GM23338 (cell line): ENCODE data around the gene ATXN7. TPM values are rescaled to one million over a fixed set of nuclear protein-coding genes. Genes with fewer than 3 reads are reported as not detected.

Experiments
- ATAC-seq: fragments of 200-7000 bp; cut with Tn5 transposase; 3 replicates; pipeline ENCODE4 v1.9.1; 2020
- DNase-seq: peaks from one replicate; pipeline ENCODE4 v3.0.0-alpha.2; 2015; ENCODE audit warnings: low spot score
- H2AFZ ChIP-seq: fragments of 200-600 bp; sonication (generic); 2 replicates; pipeline ENCODE4 v1.8.0; 2016; ENCODE audit warnings: antibody characterized with exemption, mild to moderate bottlenecking, moderate library complexity
- H3F3A ChIP-seq: fragments of 200-600 bp; sonication (generic); replicated peaks from 2 replicates; pipeline ENCODE4 v1.8.0; 2017; ENCODE audit warnings: antibody characterized with exemption, mixed run types, low read depth
- H3K27ac ChIP-seq: fragments of 200-600 bp; sonication (generic); 2 replicates; pipeline ENCODE4 v1.6.1; 2016; ENCODE audit warnings: low read depth
- H3K27me3 ChIP-seq: fragments of 200-600 bp; sonication (generic); 2 replicates; pipeline ENCODE4 v1.8.0; 2016; ENCODE audit warnings: mild to moderate bottlenecking, mixed run types, moderate library complexity; ENCODE audit not compliant: insufficient read depth
- H3K36me3 ChIP-seq: fragments of 200-600 bp; sonication (generic); 2 replicates; pipeline ENCODE4 v1.8.0; 2016; ENCODE audit warnings: mild to moderate bottlenecking; ENCODE audit not compliant: insufficient read depth
- H3K4me1 ChIP-seq: fragments of 200-600 bp; sonication (generic); 2 replicates; pipeline ENCODE4 v1.8.0; 2016; ENCODE audit warnings: mild to moderate bottlenecking, moderate library complexity; ENCODE audit not compliant: insufficient read depth
- H3K4me2 ChIP-seq: fragments of 200-600 bp; sonication (generic); 2 replicates; pipeline ENCODE4 v1.7.1; 2017; ENCODE audit warnings: mixed run types
- H3K4me3 ChIP-seq: fragments of 200-600 bp; sonication (generic); 2 replicates; pipeline ENCODE4 v1.6.1; 2016; ENCODE audit warnings: mixed run types
- H3K79me2 ChIP-seq: fragments of 200-600 bp; sonication (generic); replicated peaks from 2 replicates; pipeline ENCODE4 v1.8.0; 2017; ENCODE audit warnings: mild to moderate bottlenecking; ENCODE audit not compliant: insufficient read depth
- H3K9me2 ChIP-seq: fragments of 200-600 bp; sonication (generic); 2 replicates; pipeline ENCODE4 v1.8.0; 2017; ENCODE audit not compliant: insufficient read depth
- H4K20me1 ChIP-seq: fragments of 200-600 bp; sonication (generic); replicated peaks from 2 replicates; pipeline ENCODE4 v1.8.0; 2017; ENCODE audit warnings: mild to moderate bottlenecking; ENCODE audit not compliant: insufficient read depth
- H3K27ac Mint-ChIP-seq: 2 replicates; pipeline ENCODE4 v1.8.0; 2020; ENCODE audit warnings: inconsistent platforms, mild to moderate bottlenecking, moderate library complexity, mixed read lengths
- H3K27me3 Mint-ChIP-seq: 3 replicates; pipeline ENCODE4 v1.8.0; 2022; ENCODE audit warnings: low read depth, mild to moderate bottlenecking, moderate library complexity, mixed read lengths, inconsistent platforms; ENCODE audit not compliant: insufficient read depth, poor library complexity
- H3K36me3 Mint-ChIP-seq: 3 replicates; pipeline ENCODE4 v1.8.0; 2021; ENCODE audit warnings: low read depth, mild to moderate bottlenecking, inconsistent platforms, moderate library complexity, mixed read lengths
- H3K4me1 Mint-ChIP-seq: 3 replicates; pipeline ENCODE4 v1.8.0; 2020; ENCODE audit warnings: mild to moderate bottlenecking, inconsistent platforms, mixed read lengths
- H3K4me3 Mint-ChIP-seq: 3 replicates; pipeline ENCODE4 v1.8.0; 2021; ENCODE audit warnings: moderate library complexity, mild to moderate bottlenecking, inconsistent platforms, mixed read lengths
- H3K9me3 Mint-ChIP-seq: 3 replicates; pipeline ENCODE4 v1.8.0; 2020; ENCODE audit warnings: moderate library complexity, mild to moderate bottlenecking, inconsistent platforms, mixed read lengths
- CTCF ChIP-seq, 2 experiments: fragments of 200-600 bp in 1 of 2; sonication (generic) in 1 of 2; conservative IDR thresholded peaks; 2 replicates each; pipeline versions ENCODE4 v1.5.1 to v1.6.1; 2016 to 2017; ENCODE audit warnings: antibody characterized with exemption in 2 of 2, low read depth in 2 of 2, mild to moderate bottlenecking in 2 of 2, moderate library complexity in 1 of 2
- ETS1 ChIP-seq: IDR thresholded peaks from 2 replicates; pipeline ENCODE4 v1.6.1; 2016; ENCODE audit warnings: antibody characterized with exemption
- EZH2 ChIP-seq: fragments of 200-600 bp; sonication (generic); IDR thresholded peaks from one replicate; pipeline ENCODE4 v1.8.0; 2017; ENCODE audit warnings: antibody characterized with exemption, mild to moderate bottlenecking, low read depth; ENCODE audit not compliant: unreplicated experiment
- EZH2phosphoT487 ChIP-seq: fragments of 200-600 bp; sonication (generic); IDR thresholded peaks from one replicate; pipeline ENCODE4 v1.8.1; 2018; ENCODE audit warnings: antibody characterized with exemption; ENCODE audit not compliant: unreplicated experiment
- JUNB ChIP-seq: IDR thresholded peaks from one replicate; pipeline ENCODE4 v1.6.1; 2016; ENCODE audit warnings: antibody characterized with exemption; ENCODE audit not compliant: unreplicated experiment
- STAT1 ChIP-seq: IDR thresholded peaks from one replicate; pipeline ENCODE4 v1.6.1; 2016; ENCODE audit warnings: antibody characterized with exemption; ENCODE audit not compliant: unreplicated experiment
- ZNF114 ChIP-seq: fragments of 250-450 bp; sonication (Bioruptor Pico); IDR thresholded peaks from 2 replicates; pipeline ENCODE4 v1.5.0; 2020; ENCODE audit warnings: mild to moderate bottlenecking, moderate library complexity
- ZNF331 ChIP-seq: fragments of 250-450 bp; sonication (Bioruptor Pico); IDR thresholded peaks from 2 replicates; pipeline ENCODE4 v1.5.0; 2020; ENCODE audit warnings: low read depth, mild to moderate bottlenecking, moderate library complexity
- ZNF462 ChIP-seq: fragments of 250-450 bp; sonication (Bioruptor Pico); IDR thresholded peaks from 2 replicates; pipeline ENCODE4 v1.5.0; 2020; ENCODE audit warnings: mild to moderate bottlenecking, moderate library complexity
- polyA plus RNA-seq: library from polyadenylated mRNA; unstranded; fragments of >200 nt; fragmentation: Nextera tagmentation; extraction: Ambion mirVana; gene quantifications from 2 replicates; pipeline ENCODE4 v1.2.1, GENCODE V29; 2016
- total RNA-seq: library from RNA; depleted of rRNA; stranded (reverse); fragments of >200 nt; shearing (Covaris generic); gene quantifications from 2 replicates; pipeline ENCODE4 v1.2.3, GENCODE V29; 2014

Gene ATXN7
- total and polyA plus RNA-seq, 2 experiments from 2014 or later: 4.0 to 17.2 TPM

- Histone ChIP-seq H3K4me1 (peaks cover 20% of the 10 kb centered on the region), H3K27ac (no peak overlapping the region), H3K36me3 (no peaks in the 10 kb centered on the region), H4K20me1 (no peaks in the 10 kb centered on the region), H3K4me3 (no peak overlapping the region), H3F3A (no peaks in the 10 kb centered on the region), H3K9me2 (no peaks in the 10 kb centered on the region), H3K27me3 (no peaks in the 10 kb centered on the region), H3K4me2 (no peak overlapping the region), H2AFZ (no peak overlapping the region), H3K79me2 (no peaks in the 10 kb centered on the region)
- DNase-seq: no peak
- no peak overlapping the region for H3K27ac Mint-ChIP-seq
- no peak for ATAC-seq
- H3K36me3 Mint-ChIP-seq: peaks cover 4% of the 10 kb centered on the region; the same call in 2 of the 3 replicates
- TF ChIP-seq STAT1 (no peak), ZNF114 (no peak)
- H3K27me3 Mint-ChIP-seq: no peaks in the 10 kb centered on the region
- H3K4me1 Mint-ChIP-seq: peaks cover 24% of the 10 kb centered on the region
- H3K9me3 Mint-ChIP-seq: no peaks in the 10 kb centered on the region
- H3K4me3 Mint-ChIP-seq: no peak overlapping the region
Measured at GRCh38 chr3:64002233-64002632, 138.6 kb downstream of the ATXN7 start.

- peaks cover 24% of the 10 kb centered on the region for H3K4me1 Mint-ChIP-seq
- no peaks in the 10 kb centered on the region for H3K27me3 ChIP-seq
- no peaks in the 10 kb centered on the region for H3K79me2 ChIP-seq
- no peak overlapping the region for H3K4me3 ChIP-seq
- no peak overlapping the region for H3K27ac ChIP-seq
- H3K4me2 ChIP-seq: no peak overlapping the region
- H3K27ac Mint-ChIP-seq: no peak overlapping the region
- no peaks in the 10 kb centered on the region for H3K27me3 Mint-ChIP-seq
- peaks cover 5% of the 10 kb centered on the region; the same call in 1 of the 2 replicates for H3K36me3 ChIP-seq
- no peaks in the 10 kb centered on the region for H3K9me3 Mint-ChIP-seq
- H3K4me3 Mint-ChIP-seq: no peak overlapping the region
- no peaks in the 10 kb centered on the region for H3F3A ChIP-seq
- peaks cover 20% of the 10 kb centered on the region for H3K4me1 ChIP-seq
- H2AFZ ChIP-seq: no peak overlapping the region
- ATAC-seq (no peak), DNase-seq (no peak)
- H3K36me3 Mint-ChIP-seq: peaks cover 7% of the 10 kb centered on the region; the same call in 2 of the 3 replicates
- H4K20me1 ChIP-seq: no peaks in the 10 kb centered on the region
- no peaks in the 10 kb centered on the region for H3K9me2 ChIP-seq
- no peak for TF ChIP-seq ETS1
- no peak for TF ChIP-seq ZNF114
- TF ChIP-seq ZNF462 (CRISPR knock-in tag): no peak
- TF ChIP-seq CTCF (conservative IDR thresholded peaks at IDR 0.05; ENCODE audit: low read depth in 2 of 2): no peak
- no peak for TF ChIP-seq ZNF331 (CRISPR knock-in tag)
- TF ChIP-seq EZH2phosphoT487: no peak
- no peak for TF ChIP-seq EZH2
- TF ChIP-seq STAT1: no peak
- TF ChIP-seq JUNB: no peak
Measured at GRCh38 chr3:64003589-64003988, 139.9 kb downstream of the ATXN7 start.
